Measurements from ENCODE around the gene ELMO1. TPM values are rescaled to one million over a fixed set of nuclear protein-coding genes. Genes with fewer than 3 reads are reported as not detected.

ELMO1 gene
- total RNA-seq, 1 donor from 2014 or later: 0.69 TPM

DNA sequence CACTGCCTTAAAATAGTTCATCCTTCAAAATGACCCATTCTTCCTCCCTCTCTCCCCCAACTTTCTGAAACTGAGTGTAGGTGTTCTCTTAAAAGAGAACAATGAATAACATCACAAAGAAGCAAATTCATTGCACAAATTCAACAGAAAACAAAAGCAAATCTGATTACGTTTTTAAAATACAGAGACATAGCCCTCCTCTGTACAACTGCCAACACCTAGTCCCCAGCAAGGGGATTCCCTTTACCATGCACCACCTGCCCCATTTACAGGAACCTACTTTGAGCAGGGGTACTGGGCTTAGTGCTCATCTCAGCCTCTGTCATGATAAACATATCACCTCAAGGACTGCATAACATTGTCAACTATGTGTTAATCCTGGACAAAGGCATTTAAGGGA lies 421.6 kb downstream of the ELMO1 start:
- TF ChIP-seq, protein P1, sequence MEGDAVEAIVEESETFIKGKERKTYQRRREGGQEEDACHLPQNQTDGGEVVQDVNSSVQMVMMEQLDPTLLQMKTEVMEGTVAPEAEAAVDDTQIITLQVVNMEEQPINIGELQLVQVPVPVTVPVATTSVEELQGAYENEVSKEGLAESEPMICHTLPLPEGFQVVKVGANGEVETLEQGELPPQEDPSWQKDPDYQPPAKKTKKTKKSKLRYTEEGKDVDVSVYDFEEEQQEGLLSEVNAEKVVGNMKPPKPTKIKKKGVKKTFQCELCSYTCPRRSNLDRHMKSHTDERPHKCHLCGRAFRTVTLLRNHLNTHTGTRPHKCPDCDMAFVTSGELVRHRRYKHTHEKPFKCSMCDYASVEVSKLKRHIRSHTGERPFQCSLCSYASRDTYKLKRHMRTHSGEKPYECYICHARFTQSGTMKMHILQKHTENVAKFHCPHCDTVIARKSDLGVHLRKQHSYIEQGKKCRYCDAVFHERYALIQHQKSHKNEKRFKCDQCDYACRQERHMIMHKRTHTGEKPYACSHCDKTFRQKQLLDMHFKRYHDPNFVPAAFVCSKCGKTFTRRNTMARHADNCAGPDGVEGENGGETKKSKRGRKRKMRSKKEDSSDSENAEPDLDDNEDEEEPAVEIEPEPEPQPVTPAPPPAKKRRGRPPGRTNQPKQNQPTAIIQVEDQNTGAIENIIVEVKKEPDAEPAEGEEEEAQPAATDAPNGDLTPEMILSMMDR (conservative IDR thresholded peaks at IDR 0.05; ENCODE audit: low read depth, low read length): no peak
- no peak for DNase-seq (ENCODE audit: low read depth)
- no peak overlapping the region for H3K4me3 ChIP-seq (ENCODE audit: low read depth, low read length)

DNA sequence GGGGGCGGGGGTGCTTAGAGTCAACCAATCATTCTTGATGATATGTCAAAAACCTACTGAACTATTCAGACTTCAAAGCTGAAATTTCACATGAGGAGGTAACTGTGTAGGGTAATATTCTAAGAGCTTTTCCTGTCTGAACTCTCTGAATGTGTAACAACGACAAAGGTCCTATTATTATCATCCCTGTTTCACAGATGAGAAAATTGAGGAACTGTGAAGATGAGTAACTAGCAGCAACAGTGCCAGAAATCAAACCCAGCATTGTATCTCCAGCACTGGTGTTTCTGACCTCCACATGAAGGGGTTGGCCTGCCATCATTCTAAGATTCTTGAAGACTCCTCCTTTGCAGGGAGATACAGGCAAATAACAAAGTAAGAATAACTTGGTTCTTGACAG lies 429.7 kb downstream of the ELMO1 start:
- TF ChIP-seq, protein P1 (conservative IDR thresholded peaks at IDR 0.05; ENCODE audit: low read depth, low read length): no peak
- DNase-seq (ENCODE audit: low read depth): no peak
- H3K4me3 ChIP-seq (ENCODE audit: low read depth, low read length): no peak overlapping the region

DNA sequence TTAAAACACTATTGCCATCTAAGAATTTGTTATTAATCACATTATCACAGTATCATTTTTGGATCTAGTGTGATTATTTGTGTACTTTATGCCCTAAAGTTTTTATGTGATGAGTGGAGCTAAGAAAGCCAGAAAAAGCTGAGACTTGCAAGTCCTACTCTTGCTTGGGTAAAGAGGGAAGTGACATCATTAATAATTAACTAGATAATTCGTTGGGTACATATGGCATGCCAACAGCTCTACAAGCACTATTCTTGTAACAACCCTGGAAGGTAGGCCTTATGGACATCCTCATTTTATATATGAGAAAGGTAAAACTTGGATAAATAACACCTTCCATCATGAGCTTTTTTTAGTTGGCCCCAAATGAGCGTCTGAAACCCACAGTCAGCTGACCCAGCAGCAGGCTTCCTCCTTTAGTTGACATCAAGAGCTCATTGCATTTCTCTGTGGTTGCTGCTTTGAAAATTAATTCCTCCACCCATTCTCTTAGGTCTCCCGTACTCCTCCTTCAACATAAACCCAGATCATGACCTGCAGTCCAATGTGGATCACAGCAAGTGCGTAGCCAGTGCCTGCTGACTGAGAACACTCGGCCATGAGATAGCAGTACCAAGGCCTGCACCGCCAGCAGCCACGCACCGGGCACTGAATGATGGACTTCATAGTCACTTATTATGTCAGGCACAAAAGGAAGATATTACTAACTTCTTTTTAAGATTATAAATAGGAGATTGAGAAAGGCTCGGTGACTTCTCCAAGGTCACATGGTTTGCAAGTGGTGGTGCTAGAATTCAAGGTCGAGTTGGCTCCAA lies 432.4 kb downstream of the ELMO1 start:
- TF ChIP-seq, protein P1 (conservative IDR thresholded peaks at IDR 0.05; ENCODE audit: low read depth, low read length): no peak
- H3K4me3 ChIP-seq (ENCODE audit: low read depth, low read length): no peak overlapping the region
- DNase-seq (ENCODE audit: low read depth): no peak

DNA sequence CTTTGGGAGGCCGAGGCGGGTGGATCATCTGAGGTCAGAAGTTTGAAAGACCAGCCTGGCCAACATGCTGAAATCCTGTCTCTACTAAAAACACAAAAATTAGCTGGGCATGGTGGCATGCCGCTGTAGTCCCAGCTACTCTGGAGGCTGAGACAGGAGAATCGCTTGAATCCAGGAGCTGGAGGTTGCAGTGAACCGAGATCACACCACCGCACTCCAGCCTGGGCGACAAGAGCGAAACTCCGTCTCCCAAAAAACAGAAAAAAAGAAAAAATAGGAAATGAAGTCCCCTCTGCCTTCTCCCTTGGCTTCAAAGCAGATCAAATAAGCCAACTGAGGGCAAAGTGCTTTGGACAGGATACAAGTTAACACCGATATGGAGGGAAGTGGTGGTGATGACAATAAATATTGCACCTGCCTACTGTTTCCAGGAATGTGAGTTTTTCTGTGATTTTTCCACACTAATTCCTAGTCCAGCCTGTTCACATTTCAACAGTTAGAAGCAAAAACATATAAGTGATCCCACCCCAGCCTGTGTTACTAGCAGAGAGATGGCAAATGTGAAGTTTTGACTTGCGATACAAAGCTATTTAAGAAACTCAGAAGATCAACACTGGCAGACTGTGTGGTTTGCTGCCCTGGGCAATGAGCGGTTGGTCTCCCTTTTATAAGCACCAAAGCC lies 433.2 kb downstream of the ELMO1 start:
- no peak for DNase-seq (ENCODE audit: low read depth)
- TF ChIP-seq, protein P1 (conservative IDR thresholded peaks at IDR 0.05; ENCODE audit: low read depth, low read length): no peak
- no peak overlapping the region for H3K4me3 ChIP-seq (ENCODE audit: low read depth, low read length)

DNA sequence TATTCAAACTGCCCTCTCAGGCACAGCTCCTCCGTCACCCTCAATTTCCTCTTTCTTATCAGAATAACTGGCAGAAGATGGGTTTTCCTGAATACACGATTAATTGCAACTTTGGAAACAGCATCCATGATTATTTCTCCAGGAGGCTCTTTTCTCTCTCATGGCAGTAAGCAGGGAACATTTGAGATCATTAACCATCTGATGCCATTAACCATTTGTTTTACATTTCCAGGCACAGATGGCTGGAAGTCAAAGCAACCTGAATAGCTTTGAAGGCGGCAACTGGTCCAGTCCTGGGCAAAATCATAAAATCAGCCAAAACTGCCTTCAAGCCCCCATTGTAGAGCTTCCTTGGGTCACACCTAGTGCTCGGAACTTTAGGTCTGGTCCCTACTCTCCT lies 434.9 kb downstream of the ELMO1 start:
- no peak for DNase-seq (ENCODE audit: low read depth)
- TF ChIP-seq, protein P1 (conservative IDR thresholded peaks at IDR 0.05; ENCODE audit: low read depth, low read length): no peak
- no peak overlapping the region for H3K4me3 ChIP-seq (ENCODE audit: low read depth, low read length)

DNA sequence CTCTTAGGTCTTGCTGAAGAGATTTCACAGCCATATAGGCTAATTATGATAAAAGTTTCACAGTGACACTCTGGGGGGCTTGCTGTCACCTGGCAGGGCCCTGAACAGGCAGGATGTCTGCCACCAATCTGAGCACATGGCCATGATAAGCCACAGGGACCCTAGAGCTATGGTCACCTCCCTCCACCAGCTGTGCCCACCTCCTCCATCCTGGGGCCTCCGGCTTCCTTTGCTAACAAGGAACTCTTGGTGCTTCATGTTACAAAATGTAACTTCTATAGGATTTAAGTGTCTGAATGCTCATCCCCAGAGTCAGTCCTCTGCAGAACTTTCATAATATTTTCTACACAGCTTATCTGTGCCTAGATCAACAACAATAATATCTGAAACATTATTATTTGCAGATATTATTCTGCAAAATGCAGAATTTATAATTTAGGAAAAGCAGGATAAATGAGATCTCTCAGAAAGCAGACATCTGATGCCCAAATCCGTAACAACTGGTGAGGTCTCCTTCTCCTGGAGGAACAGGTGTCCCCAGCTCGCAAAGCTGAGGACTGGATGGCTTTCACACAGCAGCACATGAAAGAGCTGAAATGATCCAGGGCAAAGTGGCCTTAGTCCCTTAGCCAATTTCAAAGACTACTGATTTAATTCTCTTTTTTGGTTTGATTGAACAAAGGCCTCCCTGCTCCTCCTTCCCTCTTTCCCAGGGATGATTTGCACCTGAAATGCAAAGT lies 437.3 kb downstream of the ELMO1 start:
- TF ChIP-seq, protein P1 (conservative IDR thresholded peaks at IDR 0.05; ENCODE audit: low read depth, low read length): no peak
- no peak overlapping the region for H3K4me3 ChIP-seq (ENCODE audit: low read depth, low read length)

More for the DNA sequence above, 437.3 kb downstream of the ELMO1 start:
- no peak for DNase-seq (ENCODE audit: low read depth)

Data from epithelial cell of proximal tubule (primary cell).